ENCODE data around the gene SRC.

Gene SRC

GRCh38 chr20:37333848-37334318, 12.1 kb upstream of the SRC start:
- TF ChIP-seq CTCF (IDR thresholded peaks at IDR 0.05), result no peak

GRCh38 chr20:37334450-37334849, 11.5 kb upstream of the SRC start:
- TF ChIP-seq CTCF (IDR thresholded peaks at IDR 0.05), result no peak

- TF ChIP-seq CTCF (IDR thresholded peaks at IDR 0.05), result no peak
These were observed 10.1 kb upstream of the SRC start for GRCh38 chr20:37335642-37336368.

- TF ChIP-seq CTCF (IDR thresholded peaks at IDR 0.05), result no peak
These were observed 9.4 kb upstream of the SRC start for GRCh38 chr20:37336369-37337207.

- no peak for TF ChIP-seq CTCF (IDR thresholded peaks at IDR 0.05)
These were observed 8.5 kb upstream of the SRC start for GRCh38 chr20:37337208-37337991.

- TF ChIP-seq CTCF (IDR thresholded peaks at IDR 0.05), result no peak
These were observed 6.7 kb upstream of the SRC start for GRCh38 chr20:37339208-37339607.

- TF ChIP-seq CTCF (IDR thresholded peaks at IDR 0.05), result no peak
These were observed 4.9 kb upstream of the SRC start for GRCh38 chr20:37340998-37341397.

Measured in LNCAP (cell line).